Measurements from ENCODE around the gene LMX1B. TPM values are rescaled to one million over a fixed set of nuclear protein-coding genes. Genes with fewer than 3 reads are reported as not detected.

Gene LMX1B
- polyA plus RNA-seq, 1 experiment = not detected

DNA sequence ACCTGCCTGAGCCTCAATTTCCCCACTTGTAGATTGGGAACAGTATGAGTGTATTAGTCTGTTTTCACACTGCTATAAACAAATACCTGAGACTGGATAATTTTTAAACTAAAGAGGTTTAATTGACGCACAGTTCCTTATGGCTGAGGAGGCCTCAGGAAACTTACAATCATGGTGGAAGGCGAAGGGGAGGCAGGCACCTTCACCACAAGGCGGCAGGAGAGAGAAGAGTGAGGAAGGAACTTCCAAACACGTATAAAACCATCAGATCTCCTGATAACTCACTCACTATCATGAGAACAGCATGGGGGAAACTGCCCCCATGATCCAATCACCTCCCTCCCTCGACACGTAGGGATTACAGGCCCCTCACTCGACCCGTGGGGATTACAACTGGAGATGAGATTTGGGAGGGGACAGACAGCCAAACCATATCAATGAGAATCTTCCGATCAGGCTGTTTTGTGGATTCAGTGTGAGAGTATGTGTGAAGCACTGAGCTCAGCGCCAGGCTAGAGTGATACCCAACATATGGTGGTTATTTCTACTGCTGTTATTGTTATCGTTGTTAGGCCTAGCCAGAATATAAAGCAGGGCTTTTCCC is 14.6 kb upstream of the LMX1B start:
- POLR2A ChIA-PET = no interaction called here
- Histone ChIP-seq H3K9me3 (ENCODE audit: control insufficient read depth, insufficient read depth, low read length) (no peaks in the 10 kb centered on the region), H3K27me3 (ENCODE audit: control insufficient read depth, insufficient read depth, low read length) (peaks cover 19% of the 10 kb centered on the region), H3K4me3 (ENCODE audit: low read depth, low read length) (no peak overlapping the region), H3K27ac (ENCODE audit: low read depth, low read length) (no peak overlapping the region)
- CTCF ChIA-PET = interaction anchor here (1.0 to 1.1 kb wide), 2 partner anchors 18 to 99 kb away, joined by 3 to 5 read pairs; no protein-coding TSS in a partner anchor
- peak; percentile 33 for TF ChIP-seq CTCF (IDR thresholded peaks at IDR 0.05; ENCODE audit: low read depth, low read length)
- DNase-seq (ENCODE audit: low read depth, low spot score) = no peak

DNA sequence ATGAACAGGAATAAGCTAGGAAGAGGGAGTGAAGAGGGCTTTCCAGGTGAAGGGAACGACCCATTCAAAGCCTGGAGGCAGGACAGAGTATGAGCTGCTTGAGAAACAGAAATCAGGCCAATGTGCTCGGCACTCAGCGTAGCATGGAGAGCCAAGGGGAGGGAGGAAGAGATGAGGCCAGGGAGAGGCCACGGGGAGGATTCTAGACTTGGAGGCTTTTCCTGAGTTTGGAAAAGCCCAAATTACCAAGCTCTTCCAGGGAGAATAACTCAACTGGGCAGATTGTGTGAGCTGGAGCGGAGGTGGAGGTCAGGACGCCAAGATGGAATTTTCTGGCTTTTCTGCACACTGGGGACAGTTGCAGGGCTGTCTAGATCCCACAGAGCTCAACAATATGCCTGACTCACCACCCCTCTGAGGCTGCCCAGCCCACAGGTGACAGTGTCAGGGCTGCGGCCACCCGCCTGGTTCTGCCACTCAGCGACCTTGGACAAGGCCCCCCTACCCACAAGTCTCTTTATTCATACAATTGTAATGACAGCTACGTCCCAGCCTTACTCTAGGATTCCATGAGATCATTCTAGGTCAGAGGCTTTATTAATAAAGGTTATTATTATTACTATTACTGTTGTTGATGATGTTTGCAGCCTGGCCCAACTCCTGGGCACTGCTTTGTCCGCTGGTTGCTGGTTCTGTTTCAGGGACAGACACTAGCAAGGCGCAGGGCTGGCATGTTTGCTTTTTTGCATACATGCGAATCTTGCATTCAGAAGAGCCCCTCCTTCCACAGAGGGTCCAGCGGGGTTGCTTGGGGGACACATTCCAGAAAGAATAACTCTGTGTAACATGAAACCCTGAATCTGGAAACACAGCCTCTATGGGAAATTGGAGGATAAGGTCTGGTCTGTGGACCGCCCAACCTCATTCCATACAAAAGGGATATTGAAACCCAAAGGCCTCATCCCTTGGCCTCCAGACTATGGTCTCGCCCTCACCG is 9.4 kb upstream of the LMX1B start:
- TF ChIP-seq CTCF (IDR thresholded peaks at IDR 0.05; ENCODE audit: low read depth, low read length) = no peak
- Histone ChIP-seq H3K4me3 (ENCODE audit: low read depth, low read length) (no peak overlapping the region), H3K27ac (ENCODE audit: low read depth, low read length) (no peak overlapping the region), H3K27me3 (ENCODE audit: control insufficient read depth, insufficient read depth, low read length) (peaks cover 40% of the 10 kb centered on the region), H3K9me3 (ENCODE audit: control insufficient read depth, insufficient read depth, low read length) (no peaks in the 10 kb centered on the region)
- ChIA-PET CTCF (no interaction called here), POLR2A (no interaction called here)
- no peak for DNase-seq (ENCODE audit: low read depth, low spot score)

GRCh38 chr9:126605792-126606482 is 7.8 kb upstream of the LMX1B start:
- no peak for DNase-seq (ENCODE audit: low read depth, low spot score)
- POLR2A ChIA-PET = no interaction called here
- TF ChIP-seq CTCF (IDR thresholded peaks at IDR 0.05; ENCODE audit: low read depth, low read length) = no peak
- CTCF ChIA-PET = no interaction called here
- H3K4me3 ChIP-seq (ENCODE audit: low read depth, low read length) = no peak overlapping the region
- peaks cover 52% of the 10 kb centered on the region for H3K27me3 ChIP-seq (ENCODE audit: control insufficient read depth, insufficient read depth, low read length)
- no peaks in the 10 kb centered on the region; the same call in 1 of the 2 replicates for H3K9me3 ChIP-seq (ENCODE audit: control insufficient read depth, insufficient read depth, low read length)
- no peak overlapping the region for H3K27ac ChIP-seq (ENCODE audit: low read depth, low read length)

GRCh38 chr9:126606483-126606870 is 7.3 kb upstream of the LMX1B start:
- POLR2A ChIA-PET = no interaction called here
- H3K27ac ChIP-seq (ENCODE audit: low read depth, low read length) = no peak overlapping the region
- CTCF ChIA-PET = interaction anchor here (1.1 kb wide), 1 partner anchor 100 kb away, joined by 3 read pairs; no protein-coding TSS in a partner anchor
- no peak overlapping the region for H3K4me3 ChIP-seq (ENCODE audit: low read depth, low read length)
- no peaks in the 10 kb centered on the region; the same call in 1 of the 2 replicates for H3K9me3 ChIP-seq (ENCODE audit: control insufficient read depth, insufficient read depth, low read length)
- no peak for TF ChIP-seq CTCF (IDR thresholded peaks at IDR 0.05; ENCODE audit: low read depth, low read length)
- no peak for DNase-seq (ENCODE audit: low read depth, low spot score)
- H3K27me3 ChIP-seq (ENCODE audit: control insufficient read depth, insufficient read depth, low read length) = peaks cover 57% of the 10 kb centered on the region
